Measurements from ENCODE around the gene RAB5B.

RAB5B gene

GRCh38 chr12:55966408-55967281 lies 7.2 kb upstream of the RAB5B start, which contains the start of gene CDK2:
CDK2 (plus strand) TSS chr12:55966830; CDS start chr12:55967009, 179 bp downstream.
- peak within 1 kb of the TSS; percentile 91 for H3K4me3 ChIP-seq (ENCODE audit: low read depth, low read length)
- H3K36me3 ChIP-seq = no peaks in the 10 kb centered on the region
- no peaks in the 10 kb centered on the region for H3K27me3 ChIP-seq
- no peaks in the 10 kb centered on the region for H3K9me3 ChIP-seq
- no peak for TF ChIP-seq CTCF (IDR thresholded peaks at IDR 0.05; ENCODE audit: low read depth, low read length)
- DNase-seq = peak; percentile 94
- 0 out of 2 replicates have a peak, but pooled peaks cover 3% of the 10 kb centered on the region for H3K4me1 ChIP-seq

- Histone ChIP-seq H3K36me3 (no peaks in the 10 kb centered on the region), H3K4me3 (ENCODE audit: low read depth, low read length) (no peak overlapping the region), H3K27me3 (no peaks in the 10 kb centered on the region), H3K9me3 (no peaks in the 10 kb centered on the region), H3K4me1 (0 out of 2 replicates have a peak, but pooled peaks cover 3% of the 10 kb centered on the region)
- TF ChIP-seq CTCF (IDR thresholded peaks at IDR 0.05; ENCODE audit: low read depth, low read length) = no peak
- DNase-seq = no peak
Measured at GRCh38 chr12:55969356-55969755, 4.5 kb upstream of the RAB5B start.

GRCh38 chr12:55970775-55971174 lies 3.1 kb upstream of the RAB5B start:
- Histone ChIP-seq H3K27me3 (no peaks in the 10 kb centered on the region), H3K4me3 (ENCODE audit: low read depth, low read length) (no peak overlapping the region), H3K9me3 (no peaks in the 10 kb centered on the region), H3K4me1 (0 out of 2 replicates have a peak, but pooled peaks cover 3% of the 10 kb centered on the region), H3K36me3 (no peaks in the 10 kb centered on the region)
- TF ChIP-seq CTCF (IDR thresholded peaks at IDR 0.05; ENCODE audit: low read depth, low read length) = no peak
- DNase-seq = no peak

- TF ChIP-seq CTCF (IDR thresholded peaks at IDR 0.05; ENCODE audit: low read depth, low read length) = no peak
- DNase-seq = no peak
- Histone ChIP-seq H3K9me3 (no peaks in the 10 kb centered on the region), H3K36me3 (no peaks in the 10 kb centered on the region), H3K4me3 (ENCODE audit: low read depth, low read length) (no peak overlapping the region), H3K27me3 (no peaks in the 10 kb centered on the region), H3K4me1 (0 out of 2 replicates have a peak, but pooled peaks cover 3% of the 10 kb centered on the region)
Measured at GRCh38 chr12:55972042-55972441, 1.8 kb upstream of the RAB5B start.

- no peak for TF ChIP-seq CTCF (IDR thresholded peaks at IDR 0.05; ENCODE audit: low read depth, low read length)
- no peaks in the 10 kb centered on the region for H3K36me3 ChIP-seq
- 0 out of 2 replicates have a peak, but pooled peaks cover 3% of the 10 kb centered on the region for H3K4me1 ChIP-seq
- H3K4me3 ChIP-seq (ENCODE audit: low read depth, low read length) = peak overlapping the region; percentile 71
- DNase-seq = no peak
- H3K27me3 ChIP-seq = no peaks in the 10 kb centered on the region
- no peaks in the 10 kb centered on the region for H3K9me3 ChIP-seq
Measured at GRCh38 chr12:55972456-55972855, 1.4 kb upstream of the RAB5B start.
